ENCODE results near the gene CSK.

Gene CSK

GRCh38 chr15:74794970-74795349 lies 13.1 kb downstream of the CSK start:
- Histone ChIP-seq H3K4me1 (peaks cover 8% of the 10 kb centered on the region), H3K9me3 (no peaks in the 10 kb centered on the region), H3K27me3 (no peaks in the 10 kb centered on the region), H3K36me3 (peaks cover 22% of the 10 kb centered on the region), H3K4me3 (ENCODE audit: low read depth, low read length) (no peak overlapping the region)
- TF ChIP-seq, protein P1, sequence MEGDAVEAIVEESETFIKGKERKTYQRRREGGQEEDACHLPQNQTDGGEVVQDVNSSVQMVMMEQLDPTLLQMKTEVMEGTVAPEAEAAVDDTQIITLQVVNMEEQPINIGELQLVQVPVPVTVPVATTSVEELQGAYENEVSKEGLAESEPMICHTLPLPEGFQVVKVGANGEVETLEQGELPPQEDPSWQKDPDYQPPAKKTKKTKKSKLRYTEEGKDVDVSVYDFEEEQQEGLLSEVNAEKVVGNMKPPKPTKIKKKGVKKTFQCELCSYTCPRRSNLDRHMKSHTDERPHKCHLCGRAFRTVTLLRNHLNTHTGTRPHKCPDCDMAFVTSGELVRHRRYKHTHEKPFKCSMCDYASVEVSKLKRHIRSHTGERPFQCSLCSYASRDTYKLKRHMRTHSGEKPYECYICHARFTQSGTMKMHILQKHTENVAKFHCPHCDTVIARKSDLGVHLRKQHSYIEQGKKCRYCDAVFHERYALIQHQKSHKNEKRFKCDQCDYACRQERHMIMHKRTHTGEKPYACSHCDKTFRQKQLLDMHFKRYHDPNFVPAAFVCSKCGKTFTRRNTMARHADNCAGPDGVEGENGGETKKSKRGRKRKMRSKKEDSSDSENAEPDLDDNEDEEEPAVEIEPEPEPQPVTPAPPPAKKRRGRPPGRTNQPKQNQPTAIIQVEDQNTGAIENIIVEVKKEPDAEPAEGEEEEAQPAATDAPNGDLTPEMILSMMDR (IDR thresholded peaks at IDR 0.05; ENCODE audit: low read depth, low read length), result no peak
- no peak for DNase-seq

DNA sequence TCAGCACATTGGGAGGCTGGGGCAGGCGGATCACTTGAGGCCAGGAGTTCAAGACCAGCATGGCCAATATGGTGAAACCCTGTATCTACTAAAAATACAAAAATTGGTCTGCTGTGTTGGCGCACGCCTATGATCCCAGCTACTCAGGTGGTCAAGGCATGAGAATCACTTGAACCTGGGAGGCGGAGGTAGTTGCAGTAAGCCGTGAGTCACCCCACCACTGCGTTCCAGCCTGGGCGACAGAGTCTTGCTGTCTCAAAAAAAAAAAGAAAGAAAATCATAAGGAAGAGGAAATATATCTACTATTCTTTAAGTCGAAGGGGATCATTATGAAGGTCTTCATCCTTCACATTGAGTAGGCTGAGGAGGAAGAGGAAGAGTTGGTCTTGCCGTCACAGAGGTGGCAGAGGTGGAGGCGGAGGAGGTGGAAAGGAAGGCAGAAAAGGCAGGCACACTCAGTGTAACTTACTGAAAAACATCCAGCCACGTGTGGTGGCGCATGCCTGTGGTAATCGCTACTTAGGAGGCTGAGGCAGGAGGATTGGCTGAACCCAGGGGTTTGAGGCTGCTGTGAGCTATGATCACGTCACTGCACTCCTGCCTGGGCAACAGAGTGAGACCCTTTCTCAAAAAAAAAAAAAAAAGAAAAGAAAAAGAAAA lies 14.2 kb downstream of the CSK start:
- no peak for DNase-seq
- H3K4me1 ChIP-seq, result no peaks in the 10 kb centered on the region
- no peaks in the 10 kb centered on the region for H3K27me3 ChIP-seq
- peaks cover 29% of the 10 kb centered on the region for H3K36me3 ChIP-seq
- TF ChIP-seq, protein P1 (IDR thresholded peaks at IDR 0.05; ENCODE audit: low read depth, low read length), result no peak
- no peak overlapping the region for H3K4me3 ChIP-seq (ENCODE audit: low read depth, low read length)
- no peaks in the 10 kb centered on the region for H3K9me3 ChIP-seq

DNA sequence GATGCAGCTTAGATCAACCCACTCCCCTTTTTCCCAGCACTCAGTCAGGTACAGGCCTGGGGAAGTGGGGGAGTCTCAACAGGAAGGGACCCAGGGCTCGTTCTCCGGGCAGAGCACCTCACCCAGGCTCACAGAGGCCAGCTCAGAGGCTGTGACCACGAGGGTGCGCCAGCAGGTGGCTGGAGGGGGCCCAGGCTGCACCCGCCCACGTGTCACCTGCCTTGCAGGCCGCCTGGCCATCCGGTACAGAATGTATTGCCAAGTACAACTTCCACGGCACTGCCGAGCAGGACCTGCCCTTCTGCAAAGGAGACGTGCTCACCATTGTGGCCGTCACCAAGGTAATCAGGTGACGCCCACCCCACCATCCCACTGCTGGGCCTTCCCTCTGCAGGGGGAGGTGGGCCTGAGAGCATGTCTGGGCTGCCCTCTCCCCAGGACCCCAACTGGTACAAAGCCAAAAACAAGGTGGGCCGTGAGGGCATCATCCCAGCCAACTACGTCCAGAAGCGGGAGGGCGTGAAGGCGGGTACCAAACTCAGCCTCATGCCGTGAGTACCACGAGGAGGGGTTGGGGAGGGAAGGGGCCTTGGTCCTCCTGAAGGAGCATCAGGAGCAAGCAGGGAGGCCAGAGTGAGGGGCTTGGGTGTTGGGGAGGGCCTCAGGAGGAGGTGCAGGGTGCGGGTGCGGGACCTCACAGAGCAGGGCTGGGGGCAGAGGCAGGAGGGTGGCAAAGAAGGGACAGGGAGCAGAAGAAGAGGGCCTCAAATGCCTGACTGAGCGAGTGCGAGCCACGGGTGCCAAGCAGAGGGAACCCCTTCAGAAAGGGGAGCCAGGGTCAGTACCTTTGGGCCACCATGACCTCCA lies 16.7 kb downstream of the CSK start:
- Histone ChIP-seq H3K4me3 (ENCODE audit: low read depth, low read length) (no peak overlapping the region), H3K9me3 (no peaks in the 10 kb centered on the region), H3K4me1 (no peaks in the 10 kb centered on the region), H3K36me3 (peaks cover 54% of the 10 kb centered on the region), H3K27me3 (no peaks in the 10 kb centered on the region)
- DNase-seq, result no peak
- TF ChIP-seq, protein P1 (IDR thresholded peaks at IDR 0.05; ENCODE audit: low read depth, low read length), result 0 out of 2 replicates have a peak, but pooled peaks have one; percentile 5

DNA sequence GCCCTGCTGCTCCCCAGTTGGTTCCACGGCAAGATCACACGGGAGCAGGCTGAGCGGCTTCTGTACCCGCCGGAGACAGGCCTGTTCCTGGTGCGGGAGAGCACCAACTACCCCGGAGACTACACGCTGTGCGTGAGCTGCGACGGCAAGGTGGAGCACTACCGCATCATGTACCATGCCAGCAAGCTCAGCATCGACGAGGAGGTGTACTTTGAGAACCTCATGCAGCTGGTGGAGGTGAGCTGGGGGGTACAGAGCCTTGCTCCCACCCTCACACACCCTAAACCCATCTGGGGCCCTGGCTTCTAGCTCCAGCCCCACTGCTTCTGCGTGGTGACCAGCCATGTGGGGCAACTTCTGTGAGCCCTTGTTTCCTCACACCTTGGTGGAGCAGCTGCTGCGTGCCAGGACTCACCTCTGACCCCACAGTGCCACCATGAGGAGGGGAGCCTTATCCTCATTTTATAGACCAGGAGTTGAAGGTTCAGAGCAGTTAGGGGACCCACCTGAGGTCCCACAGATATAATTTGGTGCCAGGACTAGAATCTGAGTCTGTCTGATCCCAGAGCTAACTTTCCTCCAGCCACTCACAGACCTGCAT lies 17.5 kb downstream of the CSK start:
- peaks cover 62% of the 10 kb centered on the region for H3K36me3 ChIP-seq
- TF ChIP-seq, protein P1 (IDR thresholded peaks at IDR 0.05; ENCODE audit: low read depth, low read length), result no peak
- DNase-seq, result no peak
- no peaks in the 10 kb centered on the region for H3K9me3 ChIP-seq
- no peaks in the 10 kb centered on the region for H3K4me1 ChIP-seq
- H3K27me3 ChIP-seq, result no peaks in the 10 kb centered on the region
- no peak overlapping the region for H3K4me3 ChIP-seq (ENCODE audit: low read depth, low read length)

DNA sequence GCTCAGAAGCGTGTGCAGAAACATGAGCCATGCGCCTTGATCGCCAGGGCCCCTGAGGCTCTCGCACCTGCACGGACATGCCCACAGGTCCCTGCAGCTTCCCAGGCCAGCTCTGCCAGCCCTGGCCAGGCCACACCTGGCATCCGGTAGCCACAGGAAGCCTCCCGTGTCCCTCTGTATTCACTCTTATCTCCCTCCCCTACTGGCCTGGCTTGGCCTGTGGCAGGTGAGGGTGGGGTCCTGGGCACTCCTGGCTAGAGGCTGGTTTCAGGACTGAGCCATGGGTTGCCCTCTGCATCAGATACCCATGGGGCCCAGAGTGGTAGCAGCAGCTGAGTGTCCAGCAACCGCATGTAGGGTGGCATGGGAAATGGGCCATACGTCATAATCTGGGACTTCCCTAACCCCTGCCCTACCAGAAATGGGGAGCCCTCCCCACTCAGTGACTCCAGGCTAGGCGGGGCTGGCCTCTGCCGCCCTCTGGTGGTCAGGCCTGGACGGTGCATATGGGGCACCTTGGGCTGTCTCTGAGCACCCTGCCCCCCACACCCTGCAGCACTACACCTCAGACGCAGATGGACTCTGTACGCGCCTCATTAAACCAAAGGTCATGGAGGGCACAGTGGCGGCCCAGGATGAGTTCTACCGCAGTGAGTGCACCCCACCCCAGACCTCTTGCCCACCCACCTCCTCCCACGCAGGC lies 18.1 kb downstream of the CSK start:
- Histone ChIP-seq H3K4me1 (no peaks in the 10 kb centered on the region), H3K27me3 (no peaks in the 10 kb centered on the region), H3K9me3 (no peaks in the 10 kb centered on the region), H3K4me3 (ENCODE audit: low read depth, low read length) (no peak overlapping the region), H3K36me3 (peaks cover 63% of the 10 kb centered on the region)
- DNase-seq, result peak; percentile 72
- TF ChIP-seq, protein P1 (IDR thresholded peaks at IDR 0.05; ENCODE audit: low read depth, low read length), result peak; percentile 95

Data from BE2C (cell line).